Stimulated activated CD4-positive, alpha-beta T cell treated with anti-CD3 and anti-CD28 coated beads, Interleukin-15, amount 100 ng/mL, for 48 hours (primary cell): ENCODE data around the gene ANTXR1.
"Not testable (repeated sequence)": the region's sequence is repeated elsewhere in the genome, so short reads cannot be mapped to it uniquely, and the experiment has no call there.

Source experiments
- DNase-seq, 2 donors: peaks; one replicate each; pipeline ENCODE4 v3.0.0-alpha.2; 2020; ENCODE audit warnings: low read depth in 2 of 2

Gene ANTXR1

GRCh38 chr2:69209482-69209881, 196.5 kb downstream of the ANTXR1 start:
- no peak for DNase-seq

DNA sequence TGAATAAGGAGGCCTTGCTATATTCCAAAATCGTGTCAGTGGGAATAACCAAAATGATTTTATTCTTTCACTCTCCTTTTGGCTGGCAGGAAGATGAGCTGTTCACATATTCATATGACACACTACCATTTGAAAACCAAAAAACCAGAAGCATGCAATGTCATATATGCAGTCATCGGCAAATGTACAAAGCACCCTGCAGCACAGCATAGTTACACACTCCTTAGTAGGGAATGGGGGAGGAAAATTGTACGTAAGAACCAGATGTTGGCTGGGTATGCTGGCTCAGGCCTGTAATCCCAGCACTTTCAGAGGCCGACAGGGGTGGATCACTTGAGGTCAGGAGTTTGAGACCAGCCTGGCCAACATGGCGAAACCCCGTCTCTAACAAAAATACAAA, 197.4 kb downstream of the ANTXR1 start:
- no peak for DNase-seq

- no peak for DNase-seq
Observed at GRCh38 chr2:69211048-69211447, 198.1 kb downstream of the ANTXR1 start.

- DNase-seq: no peak
Observed at GRCh38 chr2:69211686-69212085, 198.7 kb downstream of the ANTXR1 start.

GRCh38 chr2:69212238-69213028, 199.5 kb downstream of the ANTXR1 start:
- DNase-seq: no peak

DNA sequence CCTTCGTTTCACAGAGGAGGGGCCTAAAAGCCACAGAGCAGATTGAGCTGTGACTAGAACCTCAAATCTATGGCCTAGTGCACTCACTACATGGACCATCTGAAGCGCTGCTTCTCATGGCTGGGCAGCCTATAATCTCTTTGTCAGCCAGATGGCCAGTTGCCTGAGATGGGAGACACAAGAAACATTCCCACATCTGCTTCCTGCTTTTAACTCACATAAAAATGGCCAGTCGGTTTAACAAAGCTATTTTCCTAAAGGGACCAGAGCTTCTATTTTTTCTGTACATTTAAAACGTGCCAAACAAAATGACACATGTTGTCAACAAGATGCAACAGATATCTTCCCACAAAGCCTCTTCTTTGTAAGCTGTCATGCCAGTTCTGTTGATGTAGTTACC, 200.2 kb downstream of the ANTXR1 start:
- DNase-seq: no peak

DNA sequence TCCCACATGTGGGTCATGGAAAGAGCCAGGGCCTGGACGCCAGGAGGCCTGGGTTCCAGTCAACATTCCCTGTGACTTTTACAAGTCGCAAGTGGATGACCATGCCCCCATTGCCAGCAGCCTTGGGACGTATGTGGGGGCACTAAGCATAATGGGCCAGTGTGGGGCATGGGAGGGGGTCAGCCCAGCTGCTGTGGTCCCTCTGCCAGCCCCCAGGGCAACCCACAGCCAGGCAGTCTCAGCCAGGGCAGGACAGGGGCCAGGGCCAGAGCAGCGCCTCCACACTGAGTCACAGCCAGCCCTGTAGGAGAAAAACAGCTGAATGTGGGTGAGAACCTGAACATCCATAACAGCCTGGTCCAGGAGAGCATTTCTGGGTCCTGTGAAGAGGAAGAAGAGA, 200.8 kb downstream of the ANTXR1 start:
- DNase-seq: no peak

DNA sequence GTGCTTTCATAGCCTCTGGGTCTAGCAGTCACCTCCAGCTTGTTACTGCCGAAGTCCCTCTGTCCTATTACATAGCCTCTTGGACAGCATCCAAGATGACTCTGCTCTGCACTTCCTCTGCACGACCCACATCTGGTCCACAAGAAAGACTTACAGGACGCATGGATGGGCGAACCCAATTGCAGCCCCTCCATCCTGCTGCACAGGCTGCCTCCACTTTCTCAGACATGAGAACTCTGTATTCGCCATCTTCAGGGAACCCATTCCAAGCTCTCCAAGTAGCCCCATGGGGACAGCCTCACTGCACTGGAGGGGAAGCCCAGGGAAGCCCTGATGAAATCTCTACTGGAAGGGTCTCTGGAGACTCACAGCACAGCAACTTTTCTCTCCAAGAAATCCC, 201.9 kb downstream of the ANTXR1 start:
- DNase-seq: no peak

DNA sequence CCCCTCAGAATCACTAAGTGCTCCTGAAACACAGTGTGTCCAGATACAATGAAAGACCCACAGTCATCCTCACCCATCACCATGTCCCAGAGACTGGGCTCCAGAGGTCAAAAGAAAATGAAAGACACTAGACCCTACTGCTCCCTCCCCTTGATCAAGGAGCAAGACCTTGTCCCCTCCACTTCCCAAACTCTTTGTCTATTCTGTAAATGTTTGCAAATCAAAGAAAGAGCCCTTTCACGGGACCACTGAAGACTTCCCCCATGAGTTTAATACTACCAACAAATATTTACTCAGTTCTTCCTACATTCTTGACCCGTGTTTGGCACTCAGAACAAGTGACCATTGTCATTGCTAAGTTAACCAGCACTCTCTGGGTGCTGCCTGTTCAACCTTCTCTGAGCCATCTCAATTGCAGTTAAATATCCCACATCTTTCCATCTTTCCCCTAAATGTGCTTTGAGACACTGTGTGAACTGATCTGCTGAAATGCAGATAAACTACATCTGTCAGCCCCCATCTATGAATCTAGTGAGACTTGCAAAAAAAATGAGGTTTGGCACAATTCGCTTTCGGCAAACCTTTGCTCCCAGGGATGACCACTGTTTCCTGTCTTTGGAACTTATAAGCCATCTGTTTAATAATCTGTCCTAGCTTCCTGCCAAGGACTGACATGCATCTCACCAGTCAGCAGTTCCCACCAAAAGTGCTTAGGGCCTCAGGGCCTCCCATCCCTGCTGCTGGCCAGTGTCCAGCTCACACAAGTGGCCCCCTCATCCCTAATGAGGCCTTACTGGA, 203.8 kb downstream of the ANTXR1 start:
- no peak for DNase-seq

- no peak for DNase-seq
Observed at GRCh38 chr2:69217333-69218080, 204.5 kb downstream of the ANTXR1 start.

GRCh38 chr2:69221512-69221911, 208.5 kb downstream of the ANTXR1 start:
- DNase-seq: no peak

GRCh38 chr2:69221960-69222751, 209.2 kb downstream of the ANTXR1 start:
- DNase-seq: no peak

- no peak for DNase-seq
Observed at GRCh38 chr2:69222953-69223658, 210.1 kb downstream of the ANTXR1 start.

DNA sequence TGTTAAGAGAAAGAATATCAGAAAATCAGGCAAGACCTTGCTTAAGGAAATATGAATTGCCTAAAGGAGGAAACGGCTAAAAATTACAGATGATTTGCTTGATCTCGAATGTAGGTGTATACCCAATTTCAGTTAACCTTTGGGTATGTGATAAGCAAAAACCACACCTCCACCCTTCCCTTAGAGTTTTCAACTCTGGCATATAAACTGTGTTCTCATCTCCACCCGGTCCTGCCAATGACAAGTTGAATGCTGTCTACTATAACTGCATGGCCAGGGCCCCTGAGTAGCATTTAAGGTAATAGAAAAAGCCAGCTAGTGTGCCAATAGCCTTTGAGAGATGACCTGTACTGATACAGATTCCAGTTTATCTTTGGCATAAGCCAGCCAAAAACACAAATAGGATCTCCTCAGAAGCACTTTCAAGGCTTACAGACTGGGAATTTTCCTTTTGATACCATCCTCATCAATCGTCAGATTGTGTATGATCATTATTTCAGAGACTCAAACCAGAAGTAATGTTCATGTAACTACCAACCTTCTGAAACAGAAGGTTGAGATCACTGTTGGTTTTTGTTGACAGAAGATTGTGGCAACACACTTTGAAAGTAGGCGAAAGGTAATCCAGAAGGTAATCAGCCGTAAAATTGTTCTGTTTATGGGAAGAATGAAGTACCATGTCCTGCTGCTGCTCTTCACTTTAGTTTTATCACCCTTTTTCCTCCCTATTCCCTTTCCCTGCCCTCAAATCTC, 211.0 kb downstream of the ANTXR1 start:
- DNase-seq: no peak

DNA sequence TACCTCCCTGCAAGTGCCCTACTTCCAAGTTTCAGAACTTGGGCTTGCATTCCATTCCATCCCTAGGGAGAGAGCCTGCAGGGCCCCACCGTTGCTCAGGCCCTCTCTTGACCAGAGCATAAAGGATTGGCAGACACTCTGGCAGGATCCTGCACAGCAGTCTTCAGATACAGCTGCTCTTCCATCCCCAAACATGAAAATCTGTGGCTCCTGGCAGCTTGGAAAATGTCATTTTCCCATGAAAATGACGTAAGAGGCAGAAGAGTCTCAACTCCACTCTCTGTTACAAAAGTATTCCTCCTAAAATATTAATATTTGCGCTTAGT, 211.5 kb downstream of the ANTXR1 start:
- DNase-seq: no peak

DNA sequence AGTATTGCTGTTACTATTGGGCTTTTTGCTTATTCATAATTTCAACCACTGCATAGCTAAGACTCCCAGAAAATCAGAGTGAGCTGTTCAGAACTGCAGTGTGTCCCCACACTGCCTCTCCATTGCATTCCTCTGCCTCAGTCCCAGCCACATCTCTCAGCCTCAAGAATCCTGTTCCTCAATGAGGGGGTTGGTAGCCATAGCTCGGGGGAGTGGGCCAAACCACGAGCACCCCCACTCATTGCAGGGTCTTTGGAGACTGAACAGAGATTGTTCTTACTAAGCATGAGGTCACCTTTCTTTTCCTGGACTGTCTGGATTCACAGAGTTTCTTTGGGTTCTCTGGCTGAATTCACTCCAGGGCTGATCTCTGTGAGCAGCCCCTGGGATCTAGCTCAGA, 213.0 kb downstream of the ANTXR1 start:
- no peak for DNase-seq

DNA sequence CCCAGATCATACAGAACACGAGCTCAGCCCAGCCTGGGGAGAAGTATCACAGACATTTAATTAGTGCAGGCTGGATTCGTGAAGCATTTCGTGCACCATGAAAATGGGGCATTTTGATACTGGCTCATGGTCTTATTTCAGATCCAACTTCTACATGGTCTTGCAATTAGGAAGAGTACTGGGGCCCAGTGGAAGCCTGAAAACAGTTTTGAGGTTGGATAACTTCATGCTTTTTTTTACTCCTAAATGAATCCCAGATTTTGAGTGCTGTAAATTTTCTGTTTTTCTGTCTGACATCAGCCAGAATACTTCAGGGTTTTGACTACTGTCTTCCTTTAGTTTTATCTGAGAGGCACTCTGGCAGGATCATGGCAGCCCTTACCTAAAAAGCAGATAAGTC, 213.9 kb downstream of the ANTXR1 start:
- no peak for DNase-seq

DNA sequence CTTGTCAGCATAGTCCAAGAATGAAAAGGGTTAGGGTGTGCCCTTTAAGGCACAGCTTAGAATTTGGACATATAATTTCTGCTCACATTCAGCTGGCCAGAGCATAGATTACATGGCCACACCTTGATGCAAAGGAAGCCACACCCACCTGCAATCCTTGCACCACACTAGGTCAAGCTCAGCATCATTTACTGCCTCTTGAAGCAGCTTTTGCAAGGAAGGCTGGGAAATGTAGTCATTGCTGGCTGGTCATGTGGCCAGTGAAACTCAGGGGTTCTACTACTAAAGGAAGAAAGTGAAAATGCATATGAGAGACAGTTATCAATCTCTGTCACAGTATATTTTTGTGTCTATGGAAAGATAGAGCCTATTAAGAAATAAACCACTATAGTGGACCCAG, 214.7 kb downstream of the ANTXR1 start:
- no peak for DNase-seq

DNA sequence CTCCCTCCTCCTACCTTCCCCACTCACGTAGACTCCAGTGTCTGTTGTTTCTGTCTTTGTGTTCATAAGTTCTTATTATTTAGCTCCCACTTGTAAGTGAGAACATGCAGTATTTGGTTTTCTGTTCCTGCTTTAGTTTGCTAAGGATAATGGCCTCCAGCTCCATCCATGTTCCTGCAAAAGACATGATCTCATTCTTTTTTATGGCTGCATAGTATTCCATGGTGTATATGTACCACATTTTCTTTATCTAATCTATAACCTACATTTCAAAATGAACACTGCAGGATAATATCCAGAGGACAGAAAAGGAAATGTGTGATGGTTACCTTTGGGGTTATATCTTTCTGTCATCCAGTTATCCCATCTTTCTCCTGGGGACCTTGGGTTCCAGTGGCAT, 218.0 kb downstream of the ANTXR1 start:
- not testable (repeated sequence) for DNase-seq

GRCh38 chr2:69231612-69232277, 218.8 kb downstream of the ANTXR1 start:
- no peak for DNase-seq
